Mesenchymal stem cell (in vitro differentiated cells and primary cell): Measurements from ENCODE around the gene CSGALNACT2.

Experiments
- DNase-seq: peaks from one replicate; pipeline ENCODE4 v3.0.0-alpha.2; 2013
- H2AFZ ChIP-seq: one replicate; pipeline ENCODE4 v1.6.1; 2013; ENCODE audit warnings: low read depth, mild to moderate bottlenecking, control low read depth, inconsistent platforms, low read length, moderate library complexity
- H2AK5ac ChIP-seq: 2 replicates; pipeline ENCODE4 v1.6.1; 2013; ENCODE audit warnings: low read length, moderate library complexity, mild to moderate bottlenecking, inconsistent platforms; ENCODE audit not compliant: severe bottlenecking
- H2BK120ac ChIP-seq: one replicate; pipeline ENCODE4 v1.6.1; 2013; ENCODE audit warnings: low read depth, mild to moderate bottlenecking, inconsistent platforms, low read length, moderate library complexity
- H2BK12ac ChIP-seq, 2 experiments: one replicate each; pipeline ENCODE4 v1.6.1; 2013; ENCODE audit warnings: inconsistent platforms in 2 of 2, low read length in 2 of 2, mild to moderate bottlenecking in 2 of 2, moderate library complexity in 2 of 2, control low read depth in 1 of 2
- H2BK15ac ChIP-seq: one replicate; pipeline ENCODE4 v1.6.1; 2013; ENCODE audit warnings: mild to moderate bottlenecking, low read depth, inconsistent platforms; ENCODE audit not compliant: poor library complexity, severe bottlenecking
- H2BK5ac ChIP-seq: 2 replicates; pipeline ENCODE4 v1.6.1; 2013; ENCODE audit warnings: low read depth, mild to moderate bottlenecking, low read length, control low read depth, inconsistent platforms; ENCODE audit not compliant: poor library complexity, severe bottlenecking
- H3K14ac ChIP-seq, 2 experiments: one replicate each; pipeline ENCODE4 v1.6.1; 2013; ENCODE audit warnings: inconsistent platforms in 2 of 2, low read length in 2 of 2, control low read depth in 1 of 2, mild to moderate bottlenecking in 1 of 2, moderate library complexity in 1 of 2
- H3K18ac ChIP-seq, 2 experiments: one replicate each; pipeline ENCODE4 v1.6.1; 2013; ENCODE audit warnings: inconsistent platforms in 2 of 2, low read length in 2 of 2, control low read depth in 1 of 2, low read depth in 1 of 2, mild to moderate bottlenecking in 1 of 2
- H3K23ac ChIP-seq, 2 experiments: one replicate each; pipeline ENCODE4 v1.6.1; 2013; ENCODE audit warnings: inconsistent platforms in 2 of 2, low read length in 2 of 2, mild to moderate bottlenecking in 2 of 2, moderate library complexity in 2 of 2, control low read depth in 1 of 2
- H3K27ac ChIP-seq: 2 replicates; pipeline ENCODE4 v1.5.1; 2013; ENCODE audit warnings: mild to moderate bottlenecking, moderate library complexity, low read length, control low read depth, inconsistent platforms; ENCODE audit not compliant: poor library complexity, severe bottlenecking
- H3K27me3 ChIP-seq, 2 experiments: 2 replicates each; pipeline versions ENCODE4 v1.6.1 to v1.7.0; 2013; ENCODE audit warnings: low read length in 2 of 2, mild to moderate bottlenecking in 2 of 2, moderate library complexity in 2 of 2, control low read depth in 1 of 2, inconsistent platforms in 1 of 2; ENCODE audit not compliant: control insufficient read depth in 1 of 2, insufficient read depth in 1 of 2
- H3K36me3 ChIP-seq, 2 experiments: 2 replicates each; pipeline versions ENCODE4 v1.6.1 to v1.7.0; 2013; ENCODE audit warnings: low read length in 2 of 2, control low read depth in 1 of 2, inconsistent platforms in 1 of 2, low read depth in 1 of 2, mild to moderate bottlenecking in 1 of 2; ENCODE audit not compliant: insufficient read depth in 2 of 2, control insufficient read depth in 1 of 2
- H3K4ac ChIP-seq, 2 experiments: one replicate each; pipeline ENCODE4 v1.6.1; 2013; ENCODE audit warnings: inconsistent platforms in 2 of 2, low read length in 2 of 2, mild to moderate bottlenecking in 2 of 2, moderate library complexity in 2 of 2, control low read depth in 1 of 2, low read depth in 1 of 2
- H3K4me1 ChIP-seq: 2 replicates; pipeline ENCODE4 v1.6.1; 2013; ENCODE audit warnings: low read depth, low read length, control low read depth; ENCODE audit not compliant: control insufficient read depth, insufficient read depth
- H3K4me2 ChIP-seq: 2 replicates; pipeline ENCODE4 v1.6.1; 2013; ENCODE audit warnings: low read length, mild to moderate bottlenecking, inconsistent platforms; ENCODE audit not compliant: poor library complexity, severe bottlenecking
- H3K4me3 ChIP-seq, 2 experiments: 2 replicates each; pipeline versions ENCODE4 v1.5.1 to v1.7.0; 2013; ENCODE audit warnings: low read length in 2 of 2, mild to moderate bottlenecking in 2 of 2, control low read depth in 1 of 2, low read depth in 1 of 2; ENCODE audit not compliant: insufficient read depth in 1 of 2
- H3K79me1 ChIP-seq: replicated peaks from 2 replicates; pipeline ENCODE4 v1.6.1; 2013; ENCODE audit warnings: mild to moderate bottlenecking, control low read depth, low read length, inconsistent platforms; ENCODE audit not compliant: poor library complexity, severe bottlenecking
- H3K9ac ChIP-seq: 2 replicates; pipeline ENCODE4 v1.7.0; 2013; ENCODE audit warnings: mild to moderate bottlenecking, low read length, moderate library complexity
- H3K9me3 ChIP-seq: 2 replicates; pipeline ENCODE4 v1.7.0; 2013; ENCODE audit warnings: mild to moderate bottlenecking, low read length; ENCODE audit not compliant: control insufficient read depth
- H4K8ac ChIP-seq: one replicate; pipeline ENCODE4 v1.6.1; 2013; ENCODE audit warnings: inconsistent platforms, mild to moderate bottlenecking, low read length, moderate library complexity
- H4K91ac ChIP-seq: one replicate; pipeline ENCODE4 v1.6.1; 2013; ENCODE audit warnings: mild to moderate bottlenecking, low read length, inconsistent platforms
- WGBS: methylation state at CpG from one replicate; pipeline ENCODE4 v1.1.7; 2013; ENCODE audit warnings: mixed read lengths; 5-methylcytosine and 5-hydroxymethylcytosine counted together

Gene CSGALNACT2

DNA sequence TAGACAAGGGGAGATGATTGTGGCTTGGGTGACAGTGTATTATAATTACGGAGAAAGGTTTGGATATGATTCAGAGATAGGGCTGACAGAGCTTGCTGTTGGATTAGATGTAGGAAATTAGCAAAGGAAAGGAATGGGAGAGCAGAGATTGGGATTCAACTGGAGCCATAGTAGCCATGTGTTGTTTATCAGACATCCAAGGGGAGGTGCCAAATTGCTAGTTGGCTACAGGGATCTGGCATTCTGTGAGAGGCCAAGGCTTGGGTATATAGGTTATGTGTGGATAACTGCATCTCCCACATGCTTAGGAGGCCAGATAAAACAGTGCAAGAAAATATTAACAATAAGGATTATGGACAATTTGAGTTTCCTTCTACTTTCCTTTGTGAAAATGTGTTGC lies 34.9 kb downstream of the CSGALNACT2 start:
- no peak overlapping the region for H3K4me3 ChIP-seq
- 97% methylated on average over 1 of the region's 1 CpG for WGBS
- H3K4me2 ChIP-seq: no peak overlapping the region
- no peaks in the 10 kb centered on the region for H3K4me1 ChIP-seq
- H4K91ac ChIP-seq: no peak overlapping the region
- H3K9me3 ChIP-seq: no peaks in the 10 kb centered on the region
- no peak overlapping the region for H2AFZ ChIP-seq
- H3K14ac ChIP-seq: no peak overlapping the region
- H3K18ac ChIP-seq: no peak overlapping the region
- H3K9ac ChIP-seq: no peak overlapping the region
- H2BK12ac ChIP-seq: no peak overlapping the region
- DNase-seq: no peak
- no peaks in the 10 kb centered on the region for H3K27me3 ChIP-seq
- no peak overlapping the region for H2AK5ac ChIP-seq
- no peak overlapping the region for H3K23ac ChIP-seq
- H3K4ac ChIP-seq: no peak overlapping the region
- no peak overlapping the region for H2BK15ac ChIP-seq
- no peak overlapping the region for H2BK5ac ChIP-seq
- no peak overlapping the region for H3K27ac ChIP-seq
- H3K36me3 ChIP-seq: peaks cover 12 to 99% of the 10 kb centered on the region in 2 experiments
- no peak overlapping the region for H2BK120ac ChIP-seq
- H4K8ac ChIP-seq: no peak overlapping the region
- H3K79me1 ChIP-seq: peaks cover 28% of the 10 kb centered on the region

DNA sequence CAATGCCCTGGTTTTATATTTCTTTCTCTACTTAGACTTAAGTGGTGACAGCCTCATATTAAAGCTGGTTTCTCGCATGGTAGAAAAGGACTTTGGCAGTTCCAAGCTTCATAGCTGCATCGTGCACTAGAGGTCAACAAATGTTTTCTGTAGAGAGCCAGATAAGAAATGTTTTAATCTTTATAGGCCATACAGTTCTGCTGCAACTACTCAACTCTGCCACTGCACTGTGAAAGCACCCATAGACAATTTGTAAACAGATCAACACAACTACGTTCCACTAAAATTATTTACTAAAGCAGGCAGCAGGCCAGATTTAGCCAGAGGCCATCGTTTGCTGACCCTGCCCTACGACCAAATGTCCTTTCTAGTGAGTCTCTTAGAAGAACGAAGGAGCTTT lies 36.7 kb downstream of the CSGALNACT2 start:
- Histone ChIP-seq H2BK5ac (no peak overlapping the region), H4K8ac (no peak overlapping the region), H2BK15ac (no peak overlapping the region), H3K14ac (no peak overlapping the region), H3K4me3 (no peak overlapping the region), H2BK12ac (no peak overlapping the region), H3K4me2 (no peak overlapping the region), H3K23ac (no peak overlapping the region), H3K27me3 (no peaks in the 10 kb centered on the region), H3K36me3 (peaks cover 12 to 98% of the 10 kb centered on the region in 2 experiments), H3K4me1 (no peaks in the 10 kb centered on the region), H3K9me3 (no peaks in the 10 kb centered on the region), H3K18ac (no peak overlapping the region), H3K4ac (no peak overlapping the region), H4K91ac (no peak overlapping the region), H3K9ac (no peak overlapping the region), H2AK5ac (no peak overlapping the region), H3K27ac (no peak overlapping the region), H3K79me1 (peaks cover 29% of the 10 kb centered on the region), H2AFZ (no peak overlapping the region), H2BK120ac (no peak overlapping the region)
- DNase-seq: peak; percentile 19
- WGBS: 57% methylated on average over 5 of the region's 6 CpGs

DNA sequence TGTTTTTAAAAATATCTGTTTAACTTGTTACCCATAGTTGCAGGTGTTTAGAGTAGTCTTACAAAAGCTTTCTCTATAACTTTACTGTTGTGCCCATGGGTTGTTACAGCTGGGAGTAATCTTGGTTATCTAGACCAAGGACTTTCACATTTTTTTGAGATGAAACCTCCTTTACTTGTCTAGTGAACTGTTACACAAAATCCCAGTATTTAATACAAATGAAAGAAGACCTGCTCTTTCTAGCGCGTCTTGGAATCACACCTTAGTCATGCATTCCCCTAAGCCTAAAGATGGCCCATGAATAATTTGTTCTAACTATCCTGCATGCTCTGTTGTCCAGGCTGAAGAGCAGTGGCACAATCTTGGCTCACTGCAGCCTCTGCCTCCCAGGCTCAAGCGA lies 38.0 kb downstream of the CSGALNACT2 start:
- Histone ChIP-seq H2AFZ (no peak overlapping the region), H3K79me1 (peaks cover 30% of the 10 kb centered on the region), H3K9ac (no peak overlapping the region), H3K4me1 (no peaks in the 10 kb centered on the region), H3K23ac (no peak overlapping the region), H2BK12ac (no peak overlapping the region), H3K27me3 (no peaks in the 10 kb centered on the region), H3K14ac (no peak overlapping the region), H3K4me3 (no peak overlapping the region), H2BK120ac (no peak overlapping the region), H2BK5ac (no peak overlapping the region), H4K91ac (no peak overlapping the region), H3K4ac (no peak overlapping the region), H2AK5ac (no peak overlapping the region), H3K4me2 (no peak overlapping the region), H3K18ac (no peak overlapping the region), H2BK15ac (no peak overlapping the region), H3K27ac (no peak overlapping the region), H4K8ac (no peak overlapping the region), H3K9me3 (no peaks in the 10 kb centered on the region), H3K36me3 (peaks cover 12 to 98% of the 10 kb centered on the region in 2 experiments)
- DNase-seq: no peak
- WGBS: 96% methylated on average over 3 of the region's 3 CpGs

DNA sequence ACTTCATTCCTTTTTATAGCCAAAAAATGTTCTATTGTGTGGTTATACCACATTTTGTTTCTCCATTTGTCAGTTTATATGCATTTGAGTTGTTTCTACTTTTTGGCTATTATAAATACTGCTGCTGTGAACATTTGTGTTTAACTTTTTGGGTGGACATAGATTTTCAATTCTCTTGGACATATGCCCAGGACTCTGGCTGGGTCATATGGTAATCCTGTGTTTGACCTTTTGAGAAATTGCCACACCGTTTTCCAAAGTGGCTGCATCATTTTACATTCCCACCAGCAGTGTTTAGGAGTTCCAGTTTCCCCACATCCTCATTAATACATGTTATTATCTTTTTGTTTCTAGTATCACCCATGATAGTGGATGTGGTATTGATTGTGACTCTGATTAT lies 39.4 kb downstream of the CSGALNACT2 start:
- peak; percentile 24 for DNase-seq
- H3K14ac ChIP-seq: no peak overlapping the region
- H3K27ac ChIP-seq: no peak overlapping the region
- H3K4ac ChIP-seq: no peak overlapping the region
- H3K36me3 ChIP-seq: peaks cover 11 to 97% of the 10 kb centered on the region in 2 experiments
- H3K27me3 ChIP-seq: no peaks in the 10 kb centered on the region
- H2BK12ac ChIP-seq: no peak overlapping the region
- H2BK120ac ChIP-seq: no peak overlapping the region
- no peak overlapping the region for H3K18ac ChIP-seq
- no peak overlapping the region for H4K8ac ChIP-seq
- H4K91ac ChIP-seq: no peak overlapping the region
- 100% methylated on average over 1 of the region's 1 CpG for WGBS
- H3K9ac ChIP-seq: no peak overlapping the region
- peaks cover 29% of the 10 kb centered on the region for H3K79me1 ChIP-seq
- no peak overlapping the region for H2AK5ac ChIP-seq
- H3K4me2 ChIP-seq: no peak overlapping the region
- H2BK5ac ChIP-seq: no peak overlapping the region
- H3K9me3 ChIP-seq: no peaks in the 10 kb centered on the region
- no peak overlapping the region for H2AFZ ChIP-seq
- H3K4me1 ChIP-seq: no peaks in the 10 kb centered on the region
- no peak overlapping the region for H3K23ac ChIP-seq
- no peak overlapping the region for H2BK15ac ChIP-seq
- no peak overlapping the region for H3K4me3 ChIP-seq
